MG63 (cell line): Measurements from ENCODE around the gene MMP17. TPM values are rescaled to one million over a fixed set of nuclear protein-coding genes. Genes with fewer than 3 reads are reported as not detected.

ENCODE experiments used
- DNase-seq: peaks from one replicate; pipeline ENCODE4 v3.0.0-alpha.2; 2020
- H3K27me3 ChIP-seq: fragments of 250-450 bp; sonication (Bioruptor Pico); 2 replicates; pipeline ENCODE4 v1.5.1; 2020; ENCODE audit warnings: mild to moderate bottlenecking, moderate library complexity
- H3K36me3 ChIP-seq: fragments of 250-450 bp; sonication (Bioruptor Pico); 2 replicates; pipeline ENCODE4 v1.5.1; 2020; ENCODE audit warnings: mild to moderate bottlenecking, moderate library complexity
- H3K4me3 ChIP-seq: fragments of 250-450 bp; sonication (Bioruptor Pico); 2 replicates; pipeline ENCODE4 v1.5.1; 2020; ENCODE audit warnings: mild to moderate bottlenecking, moderate library complexity
- H3K9me3 ChIP-seq: fragments of 250-450 bp; sonication (Bioruptor Pico); 2 replicates; pipeline ENCODE4 v1.5.1; 2020; ENCODE audit warnings: mild to moderate bottlenecking, moderate library complexity
- total RNA-seq: library from RNA; depleted of rRNA; stranded (reverse); fragments of >200 nt; shearing (Covaris generic); gene quantifications from 2 replicates; pipeline ENCODE4 v1.2.3, GENCODE V29; 2014; ENCODE audit warnings: low replicate concordance; rRNA removed

The MMP17 gene
- 10.4 and 10.8 TPM in 2 replicates for total RNA-seq

DNA sequence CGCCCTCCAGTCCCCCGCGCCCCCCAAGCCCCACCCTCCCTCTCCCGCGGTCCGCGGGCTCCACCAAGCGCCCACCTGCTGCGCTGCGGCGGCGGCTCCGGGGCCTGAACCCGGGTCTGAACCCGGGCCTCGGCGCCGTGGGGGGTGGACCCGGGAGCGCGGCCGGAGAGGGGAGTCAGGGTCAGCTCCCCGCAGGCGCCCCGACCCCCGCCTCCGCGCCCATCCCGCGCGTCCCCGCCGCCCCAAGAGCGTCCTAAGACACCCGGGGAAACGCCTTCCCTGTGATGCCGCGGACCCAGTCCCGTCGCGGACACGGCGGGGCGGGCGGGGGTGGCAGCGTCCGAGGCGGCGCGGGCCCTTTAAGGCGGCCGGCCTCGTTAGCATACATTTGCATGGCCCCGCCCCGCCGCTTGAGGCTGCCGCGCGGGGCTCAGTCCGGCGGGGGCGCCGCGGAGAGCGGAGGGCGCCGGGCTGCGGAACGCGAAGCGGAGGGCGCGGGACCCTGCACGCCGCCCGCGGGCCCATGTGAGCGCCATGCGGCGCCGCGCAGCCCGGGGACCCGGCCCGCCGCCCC, at the start of gene MMP17:
TSS of gene MMP17 (plus strand) at position 433 of the 574 bp plus-strand sequence. CDS start at position 535, 102 bp downstream.
- Histone ChIP-seq H3K36me3 (no peaks in the 10 kb centered on the region), H3K27me3 (no peaks in the 10 kb centered on the region), H3K4me3 (peak within 1 kb of the TSS; percentile 47), H3K9me3 (no peaks in the 10 kb centered on the region)
- peak; percentile 74 for DNase-seq

DNA sequence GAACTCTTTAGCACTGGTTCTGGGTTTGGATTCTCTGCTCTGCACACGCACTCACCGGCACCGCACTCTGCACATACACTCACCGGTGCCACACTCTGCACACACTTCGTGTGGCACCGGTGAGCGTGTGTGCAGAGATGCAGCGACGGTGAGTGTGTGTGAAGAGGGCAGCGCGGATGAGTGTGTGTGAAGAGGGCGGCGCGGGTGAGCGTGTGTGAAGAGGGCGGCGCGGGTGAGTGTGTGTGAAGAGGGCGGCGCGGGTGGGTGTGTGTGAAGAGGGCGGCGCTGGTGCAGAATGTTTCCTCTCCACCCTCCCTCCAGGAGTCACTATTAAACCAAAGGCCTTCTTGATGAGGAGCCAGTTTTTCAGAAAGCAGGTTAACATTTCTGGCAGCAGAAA, 49.2 kb upstream of the MMP17 start:
- no peak for DNase-seq
- Histone ChIP-seq H3K36me3 (peaks cover 72% of the 10 kb centered on the region), H3K27me3 (no peaks in the 10 kb centered on the region), H3K4me3 (no peak overlapping the region), H3K9me3 (no peaks in the 10 kb centered on the region)

DNA sequence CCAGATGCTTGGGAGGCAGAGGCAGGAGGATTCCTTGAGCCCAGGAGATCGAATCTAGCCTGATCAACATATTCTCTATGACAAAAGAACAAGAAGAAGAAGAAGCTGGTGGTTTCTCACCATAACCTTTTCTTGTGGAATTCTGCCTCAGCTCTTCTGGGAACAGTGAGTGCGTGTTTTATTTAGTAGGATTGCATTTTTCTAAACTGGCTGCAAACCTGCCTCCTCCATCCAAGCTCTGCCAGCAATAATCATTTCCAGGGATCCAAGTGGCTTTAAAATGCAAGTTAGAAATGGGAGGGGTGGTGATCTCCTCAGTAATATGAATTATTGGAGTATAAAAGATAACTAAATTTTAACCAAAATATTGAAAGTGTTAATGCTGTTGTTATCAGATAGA, 46.1 kb upstream of the MMP17 start:
- H3K36me3 ChIP-seq: peaks cover 77% of the 10 kb centered on the region
- no peaks in the 10 kb centered on the region for H3K27me3 ChIP-seq
- no peak for DNase-seq
- no peak overlapping the region for H3K4me3 ChIP-seq
- no peaks in the 10 kb centered on the region for H3K9me3 ChIP-seq

DNA sequence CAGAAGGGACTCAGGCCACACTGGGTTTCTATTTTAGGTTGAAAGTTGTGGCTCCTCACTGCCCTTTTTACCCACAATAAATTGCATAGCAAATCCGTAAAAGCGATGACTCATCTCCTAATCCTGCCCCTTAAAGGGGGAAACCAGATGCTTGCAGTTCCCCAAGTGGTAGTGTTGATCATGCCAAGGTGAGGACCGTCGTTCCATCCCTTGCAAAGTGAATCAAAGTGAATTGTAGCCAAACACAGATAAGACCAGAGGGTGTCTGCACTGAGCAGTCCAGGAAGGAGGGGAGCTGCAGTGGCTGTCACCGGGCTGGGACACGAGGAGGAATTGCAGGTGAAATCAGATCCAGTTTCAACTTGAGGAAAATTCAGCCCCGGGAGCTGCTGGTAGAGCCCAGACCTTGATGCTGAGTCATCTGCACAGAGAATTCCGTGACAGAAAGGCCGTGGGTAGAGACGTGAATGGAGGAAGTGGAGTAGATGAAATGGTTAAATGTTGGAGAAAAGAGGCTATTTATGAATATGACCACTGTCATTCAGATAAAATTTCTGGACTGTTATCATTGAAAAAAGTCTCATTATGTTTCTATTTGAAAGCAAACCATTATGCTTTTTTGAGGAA, 44.2 kb upstream of the MMP17 start:
- Histone ChIP-seq H3K27me3 (no peaks in the 10 kb centered on the region), H3K36me3 (peaks cover 77% of the 10 kb centered on the region), H3K9me3 (no peaks in the 10 kb centered on the region), H3K4me3 (no peak overlapping the region)
- peak; percentile 62 for DNase-seq

DNA sequence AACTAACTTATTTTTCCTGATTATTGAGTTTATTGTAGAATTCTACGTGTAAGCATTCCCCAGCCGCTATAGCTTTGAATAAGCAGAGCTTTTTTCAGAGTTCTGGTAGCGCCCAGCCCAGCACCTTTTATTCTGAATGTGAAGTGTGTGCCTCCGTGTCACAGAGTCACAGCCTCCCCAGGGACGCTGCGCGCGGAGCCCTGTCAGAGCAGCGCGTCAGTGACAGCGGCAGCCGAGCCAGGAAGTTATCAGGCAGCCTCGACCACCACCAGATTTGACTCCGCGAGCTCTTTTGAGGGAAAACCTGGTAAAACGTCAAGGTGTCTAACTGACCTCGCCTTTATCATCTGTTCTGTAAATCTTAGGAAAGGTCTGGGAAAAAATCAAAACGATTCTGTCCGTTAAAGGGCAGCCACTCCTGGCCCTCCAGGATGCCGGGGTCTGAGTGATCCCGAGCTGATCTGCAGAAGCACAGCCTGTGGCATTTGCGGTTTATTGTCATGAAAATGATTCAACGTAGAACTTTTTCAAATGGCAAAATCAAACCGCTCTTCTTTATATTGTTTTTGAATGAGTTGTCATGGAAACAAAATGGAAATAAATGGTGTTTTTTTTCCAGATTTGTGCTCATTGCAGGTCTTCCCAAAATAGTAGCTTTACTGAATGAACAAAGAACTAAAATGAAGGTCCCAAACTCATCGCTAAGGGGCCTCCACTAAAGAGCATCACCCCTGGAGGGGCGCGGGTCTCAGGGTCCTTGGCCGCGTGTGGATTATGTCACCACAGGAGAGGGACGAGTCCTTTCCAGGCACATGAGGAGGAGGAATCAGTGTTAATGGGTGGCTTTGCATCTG, 43.1 kb upstream of the MMP17 start:
- DNase-seq: no peak
- peaks cover 74% of the 10 kb centered on the region for H3K36me3 ChIP-seq
- no peaks in the 10 kb centered on the region for H3K27me3 ChIP-seq
- no peak overlapping the region for H3K4me3 ChIP-seq
- no peaks in the 10 kb centered on the region for H3K9me3 ChIP-seq

DNA sequence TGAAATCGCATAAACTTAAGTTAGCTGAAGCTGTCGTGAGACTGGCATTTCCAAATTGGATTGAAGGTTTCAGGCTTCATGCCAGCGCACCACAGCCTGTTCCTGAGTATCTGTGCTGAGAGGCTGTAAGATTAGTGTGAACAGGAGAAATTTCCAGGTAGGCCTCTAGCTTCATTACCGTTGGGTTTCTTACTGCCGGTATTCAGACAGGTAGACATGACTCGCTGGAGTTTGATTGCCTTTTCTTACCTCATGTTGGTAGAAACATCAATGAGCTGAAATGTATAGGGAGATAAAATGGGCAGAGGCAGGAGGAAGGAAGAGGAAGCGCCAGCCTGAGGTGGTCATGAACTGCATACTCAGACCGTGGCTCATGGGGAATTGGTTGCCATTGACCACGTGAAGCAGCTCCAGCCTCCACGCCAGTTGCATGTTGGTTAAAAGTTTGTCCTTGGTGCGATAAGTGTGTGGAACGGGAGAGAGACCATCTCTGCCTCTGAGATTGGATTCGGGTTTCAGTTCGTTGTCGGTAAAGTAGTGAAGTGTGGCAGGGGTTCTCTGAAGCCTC, 42.3 kb upstream of the MMP17 start:
- Histone ChIP-seq H3K27me3 (no peaks in the 10 kb centered on the region), H3K9me3 (peaks cover 2% of the 10 kb centered on the region; the same call in 1 of the 2 replicates), H3K36me3 (peaks cover 74% of the 10 kb centered on the region), H3K4me3 (no peak overlapping the region)
- DNase-seq: no peak

DNA sequence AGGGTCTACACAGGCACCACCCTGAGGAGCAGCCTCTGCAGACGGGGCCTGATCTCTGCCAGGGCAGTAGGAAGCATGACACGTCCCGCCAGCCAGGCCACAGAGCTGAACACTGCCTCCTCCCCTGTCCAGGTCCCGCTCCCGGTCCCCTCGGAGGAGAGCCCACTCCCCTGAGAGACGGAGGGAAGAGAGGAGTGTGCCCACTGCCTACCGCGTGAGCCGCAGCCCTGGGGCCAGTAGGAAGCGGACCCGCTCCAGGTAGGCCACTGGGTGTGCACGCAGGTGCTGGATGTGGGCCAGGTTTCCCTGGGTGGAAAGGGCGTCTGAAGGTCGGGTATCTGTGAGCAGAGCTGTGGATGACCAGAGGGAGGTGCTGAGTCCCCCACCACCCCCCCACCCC, 41.9 kb upstream of the MMP17 start:
- H3K4me3 ChIP-seq: no peak overlapping the region
- DNase-seq: no peak
- H3K36me3 ChIP-seq: peaks cover 76% of the 10 kb centered on the region

DNA sequence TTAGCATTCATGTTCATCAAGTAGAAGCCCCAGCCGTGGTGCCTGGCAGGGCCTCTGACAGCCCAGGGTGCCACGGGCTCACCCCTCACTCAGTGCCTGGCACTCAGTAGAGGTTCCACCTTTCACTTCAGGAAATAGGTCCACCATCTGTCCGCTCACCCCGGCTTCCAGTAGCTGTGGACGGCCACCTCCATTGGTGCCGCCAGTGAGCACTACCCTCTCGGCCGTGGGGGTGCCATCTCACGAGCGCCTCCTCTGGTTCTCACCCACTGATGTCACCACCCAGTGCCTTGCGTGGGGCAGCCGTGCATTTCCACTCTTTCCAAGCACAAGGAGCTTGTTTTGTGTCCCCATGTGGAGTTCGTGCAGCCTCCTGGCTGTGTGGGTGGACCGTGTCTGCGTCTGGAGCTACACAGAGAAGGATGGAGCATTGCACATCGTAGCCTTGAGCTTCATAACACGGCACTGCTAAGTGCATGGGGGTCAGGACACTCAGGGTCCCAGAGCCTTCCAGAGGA, 41.0 kb upstream of the MMP17 start:
- peaks cover 3% of the 10 kb centered on the region; the same call in 1 of the 2 replicates for H3K9me3 ChIP-seq

More for the DNA sequence above, 41.9 kb upstream of the MMP17 start:
- Histone ChIP-seq H3K9me3 (peaks cover 3% of the 10 kb centered on the region; the same call in 1 of the 2 replicates), H3K27me3 (no peaks in the 10 kb centered on the region)

DNA sequence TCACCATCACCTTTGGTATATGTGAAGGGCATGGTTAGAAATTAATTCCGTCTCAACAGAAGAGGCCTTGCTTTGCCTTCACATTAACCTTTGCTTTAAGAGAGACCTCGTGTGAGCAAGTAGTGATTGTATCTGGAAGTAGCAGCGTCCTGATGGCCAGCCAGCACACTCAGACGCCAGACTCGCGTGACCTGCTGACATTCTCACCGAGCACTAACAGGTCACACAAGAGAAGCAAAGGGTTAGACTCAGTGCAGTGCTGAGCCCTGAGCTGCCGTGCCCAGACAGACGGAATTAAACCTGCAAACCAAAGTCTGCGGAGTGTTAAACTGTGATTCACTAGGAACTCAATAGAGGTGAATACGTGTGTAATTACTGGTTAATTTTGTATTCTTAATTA, 40.1 kb upstream of the MMP17 start:
- Histone ChIP-seq H3K9me3 (peaks cover 3% of the 10 kb centered on the region; the same call in 1 of the 2 replicates), H3K27me3 (no peaks in the 10 kb centered on the region), H3K36me3 (peaks cover 74% of the 10 kb centered on the region), H3K4me3 (no peak overlapping the region)
- no peak for DNase-seq

More for the DNA sequence above, 41.0 kb upstream of the MMP17 start:
- no peak for DNase-seq
- Histone ChIP-seq H3K4me3 (no peak overlapping the region), H3K36me3 (peaks cover 73% of the 10 kb centered on the region), H3K27me3 (no peaks in the 10 kb centered on the region)

DNA sequence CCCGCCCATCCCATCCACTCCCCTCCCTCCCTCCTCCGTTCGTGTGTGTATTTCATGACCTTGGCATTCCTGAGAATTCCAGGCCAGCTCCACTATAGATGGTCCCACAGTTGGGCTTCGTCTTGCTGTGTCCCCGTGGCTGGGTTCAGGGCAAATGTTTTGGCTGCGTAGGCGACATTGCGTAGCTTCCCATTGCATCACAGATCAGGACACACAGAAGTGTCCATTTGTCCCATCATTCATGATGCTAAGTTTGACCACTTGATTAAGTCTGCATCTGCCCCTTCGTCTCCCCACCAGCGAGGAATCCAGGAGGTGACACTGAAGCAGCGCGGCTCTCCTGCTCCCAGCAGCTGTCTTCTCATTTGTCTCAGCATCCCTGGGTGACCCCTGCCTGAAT, 38.6 kb upstream of the MMP17 start:
- Histone ChIP-seq H3K4me3 (no peak overlapping the region), H3K27me3 (no peaks in the 10 kb centered on the region), H3K9me3 (peaks cover 3% of the 10 kb centered on the region; the same call in 1 of the 2 replicates), H3K36me3 (peaks cover 73% of the 10 kb centered on the region)
- no peak for DNase-seq

DNA sequence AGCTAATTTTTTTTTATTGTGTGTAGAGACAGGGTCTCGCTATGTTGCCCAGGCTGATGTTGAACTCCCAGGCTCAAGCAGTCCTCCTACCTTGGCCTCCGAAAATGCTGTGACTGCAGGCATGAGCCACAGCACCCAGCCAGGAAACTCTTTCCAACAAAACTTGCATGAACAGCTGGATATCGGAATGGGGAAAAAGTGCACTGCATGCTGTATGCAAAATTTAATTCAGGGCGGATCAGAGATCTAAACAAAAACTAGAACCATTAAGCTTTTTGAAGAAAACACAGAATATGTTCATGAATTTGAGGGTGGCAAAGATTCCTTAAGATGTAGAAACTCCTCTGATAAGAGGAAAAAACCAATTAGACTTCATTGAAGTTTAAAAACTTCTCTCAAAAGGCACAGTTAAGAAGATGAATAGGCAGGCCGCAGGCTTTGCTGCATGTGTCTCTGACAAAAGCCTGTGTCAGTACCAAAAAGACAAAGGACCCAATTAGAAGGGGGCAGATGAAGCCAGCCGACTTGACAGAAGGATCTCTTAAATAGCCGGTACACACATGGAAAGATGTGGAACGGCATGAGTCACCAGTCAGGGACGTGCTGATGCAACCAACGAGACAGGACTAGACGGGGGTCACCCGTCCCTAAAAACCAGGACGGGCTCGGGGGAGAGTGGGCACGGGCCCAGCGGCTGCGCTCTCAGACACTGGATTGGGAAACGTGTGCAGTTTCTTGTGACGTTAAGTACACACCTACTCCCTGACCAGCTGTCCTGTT, 34.8 kb upstream of the MMP17 start:
- DNase-seq: no peak
- H3K27me3 ChIP-seq: no peaks in the 10 kb centered on the region
- peaks cover 64% of the 10 kb centered on the region for H3K36me3 ChIP-seq
- peaks cover 3% of the 10 kb centered on the region; the same call in 1 of the 2 replicates for H3K9me3 ChIP-seq
- H3K4me3 ChIP-seq: no peak overlapping the region

DNA sequence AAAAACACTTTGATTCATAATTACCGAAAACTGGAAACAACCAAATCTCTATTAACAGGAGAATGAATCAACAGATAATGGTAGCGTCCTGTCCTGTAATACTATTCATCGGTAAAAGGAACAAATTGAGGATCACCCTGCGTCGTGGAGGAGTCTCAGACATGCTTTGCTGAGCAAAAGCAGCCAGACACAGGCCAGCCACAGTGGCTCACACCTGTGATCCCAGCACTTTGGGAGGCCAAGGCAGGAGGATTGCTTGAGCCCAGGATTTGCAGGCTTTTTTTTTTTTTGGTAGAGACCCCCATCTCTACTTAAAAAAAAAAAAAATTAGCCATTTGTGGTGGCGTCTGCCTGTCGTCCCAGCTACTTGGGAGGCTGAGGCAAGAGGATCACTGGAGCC, 34.1 kb upstream of the MMP17 start:
- Histone ChIP-seq H3K36me3 (peaks cover 61% of the 10 kb centered on the region), H3K27me3 (no peaks in the 10 kb centered on the region), H3K9me3 (peaks cover 3% of the 10 kb centered on the region; the same call in 1 of the 2 replicates), H3K4me3 (no peak overlapping the region)
- no peak for DNase-seq

DNA sequence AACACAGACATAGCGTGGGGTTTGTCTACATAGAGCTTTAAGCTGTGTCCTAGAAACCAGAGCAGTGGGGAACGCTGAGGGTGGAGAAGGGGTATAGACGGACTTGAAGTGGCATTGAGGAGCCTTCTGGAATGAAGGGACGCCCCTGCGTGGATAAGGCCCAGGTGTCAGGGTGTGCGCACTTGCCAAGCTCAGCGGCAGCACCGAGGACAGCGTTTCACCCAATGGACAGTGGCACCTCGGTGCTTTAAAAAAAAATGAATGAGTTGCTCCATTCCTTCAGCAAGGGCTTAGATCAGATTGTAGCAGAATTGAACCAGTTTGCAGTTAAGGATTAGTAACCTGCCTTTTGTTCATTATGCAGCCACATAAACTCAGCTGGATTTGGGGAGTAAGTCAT, 33.6 kb upstream of the MMP17 start:
- Histone ChIP-seq H3K9me3 (peaks cover 3% of the 10 kb centered on the region; the same call in 1 of the 2 replicates), H3K4me3 (no peak overlapping the region), H3K27me3 (no peaks in the 10 kb centered on the region), H3K36me3 (peaks cover 63% of the 10 kb centered on the region)
- no peak for DNase-seq

DNA sequence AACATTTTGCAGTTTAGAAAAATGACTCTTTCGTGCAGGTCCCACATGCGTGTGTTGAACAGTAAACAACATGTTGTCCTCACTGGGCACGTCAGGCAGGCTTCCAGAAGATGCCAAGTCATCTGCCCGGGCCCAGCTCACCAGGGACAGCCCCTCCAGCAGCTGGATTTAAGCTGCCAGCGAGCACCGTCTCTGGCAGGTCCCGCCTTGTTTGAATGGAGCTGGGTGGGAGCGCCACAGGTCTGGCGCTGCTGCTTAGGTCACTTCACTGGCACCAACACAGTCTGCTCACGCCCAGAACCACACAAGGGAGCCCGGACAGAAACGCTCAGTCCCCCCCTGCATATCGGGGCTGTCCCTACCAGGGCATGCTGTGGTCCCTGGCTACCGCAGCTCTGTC, 33.1 kb upstream of the MMP17 start:
- Histone ChIP-seq H3K4me3 (no peak overlapping the region), H3K36me3 (peaks cover 66% of the 10 kb centered on the region), H3K9me3 (peaks cover 3% of the 10 kb centered on the region; the same call in 1 of the 2 replicates), H3K27me3 (no peaks in the 10 kb centered on the region)
- DNase-seq: no peak

DNA sequence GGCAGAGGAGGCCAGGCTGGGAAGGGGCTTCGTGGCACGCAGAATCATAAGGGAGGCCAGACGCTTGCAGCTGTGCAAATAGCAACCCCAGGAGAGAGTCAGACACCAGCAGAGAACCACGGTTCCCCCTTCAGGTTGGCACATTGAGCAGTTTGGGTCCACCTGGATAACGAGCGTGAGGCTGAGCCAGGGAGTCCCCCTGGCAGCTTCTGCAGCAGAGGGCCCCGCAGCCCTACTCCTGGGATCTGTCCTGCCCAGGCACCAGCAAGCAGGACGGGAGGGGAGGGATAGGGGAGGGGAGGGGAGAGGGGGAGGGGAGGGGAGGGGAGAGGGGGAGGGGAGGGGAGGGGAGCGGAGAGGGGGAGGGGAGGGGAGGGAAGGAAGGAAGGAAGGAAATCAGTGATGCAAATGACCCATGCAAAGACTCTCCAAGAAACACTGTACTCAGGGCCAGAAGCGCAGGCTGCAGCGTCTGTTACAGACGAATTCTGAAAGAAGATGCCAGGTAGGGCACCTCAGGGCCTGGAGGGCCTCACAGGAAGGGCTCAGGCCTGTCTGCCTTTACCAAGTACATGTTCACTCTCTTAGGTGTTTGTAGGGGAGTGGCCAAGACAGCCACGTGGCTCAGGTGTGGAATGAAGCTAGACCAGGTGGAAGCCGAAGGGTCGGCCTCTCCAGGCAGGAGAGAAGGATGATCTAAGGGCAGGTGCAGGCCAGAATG, 32.3 kb upstream of the MMP17 start:
- H3K4me3 ChIP-seq: no peak overlapping the region
- no peaks in the 10 kb centered on the region for H3K27me3 ChIP-seq
- peaks cover 64% of the 10 kb centered on the region for H3K36me3 ChIP-seq
- peaks cover 2% of the 10 kb centered on the region; the same call in 1 of the 2 replicates for H3K9me3 ChIP-seq
- no peak for DNase-seq
